GM12801 (cell line): ENCODE measurements around the gene ZNF649.

ENCODE experiments used
- TF ChIP-seq, protein P1 (sequence below): IDR thresholded peaks from one replicate; pipeline ENCODE4 v1.5.1; 2011; ENCODE audit warnings: control low read depth; ENCODE audit not compliant: insufficient read length; ENCODE audit errors: extremely low read depth

ZNF649 gene

DNA sequence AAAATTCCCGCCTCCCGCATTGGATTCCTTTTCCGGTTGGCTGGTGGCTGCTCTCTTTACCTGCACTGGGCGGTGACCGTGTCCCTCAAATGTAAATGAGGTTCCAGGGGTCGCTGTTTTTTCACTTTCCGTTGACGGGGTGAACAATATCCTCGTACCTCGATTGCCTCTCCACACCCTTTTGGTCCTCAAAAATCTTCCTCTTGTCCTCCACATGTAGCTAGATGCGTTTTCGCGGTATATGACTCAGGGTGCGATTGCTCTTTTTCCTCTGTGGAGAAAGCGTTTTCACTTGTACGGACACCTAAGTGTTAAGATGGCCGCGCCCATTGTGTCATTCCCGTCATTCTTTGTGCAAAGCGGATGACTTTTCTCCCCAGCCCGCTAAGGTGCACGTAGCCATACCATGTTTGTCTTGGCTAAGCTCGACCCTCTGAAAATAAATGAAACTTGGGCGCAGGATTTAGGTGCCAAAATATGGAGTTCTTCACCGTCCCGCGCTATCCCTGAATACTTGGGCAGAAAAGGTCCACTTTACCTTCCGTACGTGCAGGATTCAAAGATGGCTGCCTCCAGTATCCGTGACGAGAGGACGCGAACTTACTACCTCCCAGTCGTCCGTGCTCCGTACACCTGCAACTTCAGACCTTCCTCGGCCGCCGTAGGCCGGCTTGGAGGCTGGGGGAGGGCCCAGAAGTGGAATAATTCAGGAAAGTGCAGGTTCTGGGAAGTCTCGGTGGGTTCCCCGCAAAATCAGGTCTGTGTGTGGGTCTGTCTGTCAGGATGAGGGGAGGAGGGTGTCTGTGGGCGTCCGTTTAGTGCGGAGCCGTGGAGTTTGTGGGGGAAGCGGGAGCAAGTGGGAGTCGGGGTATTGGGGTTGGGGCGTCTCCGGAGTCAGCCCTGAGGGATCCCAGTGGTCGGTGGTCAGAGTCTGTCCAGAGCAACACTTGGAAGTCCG, 22.2 kb upstream of the ZNF649 start, which contains the start of gene ZNF613:
ZNF613 (plus strand) TSS at position 689 of the 958 bp plus-strand sequence. CDS start 8,749 bp downstream, outside the sequence.
- TF ChIP-seq, protein P1, sequence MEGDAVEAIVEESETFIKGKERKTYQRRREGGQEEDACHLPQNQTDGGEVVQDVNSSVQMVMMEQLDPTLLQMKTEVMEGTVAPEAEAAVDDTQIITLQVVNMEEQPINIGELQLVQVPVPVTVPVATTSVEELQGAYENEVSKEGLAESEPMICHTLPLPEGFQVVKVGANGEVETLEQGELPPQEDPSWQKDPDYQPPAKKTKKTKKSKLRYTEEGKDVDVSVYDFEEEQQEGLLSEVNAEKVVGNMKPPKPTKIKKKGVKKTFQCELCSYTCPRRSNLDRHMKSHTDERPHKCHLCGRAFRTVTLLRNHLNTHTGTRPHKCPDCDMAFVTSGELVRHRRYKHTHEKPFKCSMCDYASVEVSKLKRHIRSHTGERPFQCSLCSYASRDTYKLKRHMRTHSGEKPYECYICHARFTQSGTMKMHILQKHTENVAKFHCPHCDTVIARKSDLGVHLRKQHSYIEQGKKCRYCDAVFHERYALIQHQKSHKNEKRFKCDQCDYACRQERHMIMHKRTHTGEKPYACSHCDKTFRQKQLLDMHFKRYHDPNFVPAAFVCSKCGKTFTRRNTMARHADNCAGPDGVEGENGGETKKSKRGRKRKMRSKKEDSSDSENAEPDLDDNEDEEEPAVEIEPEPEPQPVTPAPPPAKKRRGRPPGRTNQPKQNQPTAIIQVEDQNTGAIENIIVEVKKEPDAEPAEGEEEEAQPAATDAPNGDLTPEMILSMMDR = no peak

DNA sequence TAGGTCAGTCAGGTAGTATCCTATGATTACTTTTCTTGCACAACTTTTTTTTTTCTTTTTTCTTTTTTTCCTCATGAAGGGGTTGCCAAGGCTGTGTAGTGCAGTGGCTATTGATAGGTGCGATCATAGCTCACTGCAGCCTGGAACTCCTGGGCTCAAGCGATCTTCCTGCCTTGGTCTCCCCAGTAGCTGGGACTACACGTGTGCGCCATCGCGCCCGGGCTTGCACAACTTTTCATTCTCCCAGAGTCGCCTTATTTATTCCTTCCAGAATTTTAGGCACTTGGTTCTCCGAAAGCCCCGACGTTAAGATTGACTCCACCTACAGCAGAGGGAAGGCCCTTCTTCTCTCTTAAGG, 21.6 kb upstream of the ZNF649 start:
- TF ChIP-seq, protein P1 = no peak

DNA sequence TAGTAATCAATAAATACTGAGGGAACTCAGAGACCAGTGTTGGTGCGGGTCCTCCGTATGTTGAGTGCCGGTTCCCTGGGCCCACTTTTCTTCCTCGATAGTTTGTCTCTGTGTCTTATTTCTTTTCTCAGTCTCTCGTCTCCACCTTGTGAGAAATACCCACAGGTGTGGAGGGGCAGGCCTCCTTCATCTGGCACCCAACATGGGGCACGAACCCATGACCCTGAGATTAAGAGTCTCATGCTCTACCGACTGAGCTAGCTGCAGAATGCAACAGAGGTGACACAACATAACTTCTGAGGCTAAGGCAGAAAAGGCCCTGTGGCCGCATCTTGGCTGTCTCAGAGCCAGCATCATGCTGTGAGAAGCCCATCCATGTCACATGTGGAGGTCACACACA, 17.1 kb upstream of the ZNF649 start:
- TF ChIP-seq, protein P1 = no peak

DNA sequence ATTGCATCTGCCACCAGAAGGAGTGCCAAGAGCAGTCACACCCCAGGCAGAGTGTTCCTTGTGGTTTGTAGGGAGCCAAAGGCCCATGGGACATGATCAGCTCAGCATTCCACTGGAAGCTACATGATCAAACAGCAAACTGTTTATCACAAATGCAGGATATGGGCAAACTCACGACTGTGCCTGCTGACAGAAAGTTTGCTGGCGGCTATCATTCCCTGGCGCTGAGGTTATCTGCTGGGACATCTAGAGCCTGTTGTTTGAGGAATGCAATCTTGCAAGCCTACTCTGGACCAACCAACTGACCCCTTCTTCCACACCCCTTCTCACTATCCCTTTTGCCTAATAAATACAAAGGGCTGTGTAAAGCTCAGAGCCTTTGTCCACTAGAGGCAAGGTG, 14.8 kb upstream of the ZNF649 start:
- TF ChIP-seq, protein P1 = no peak

- TF ChIP-seq, protein P1 = no peak
These were observed 11.3 kb upstream of the ZNF649 start for GRCh38 chr19:51916167-51916566.

- TF ChIP-seq, protein P1 = no peak
These were observed 10.6 kb upstream of the ZNF649 start for GRCh38 chr19:51915324-51915867.

GRCh38 chr19:51905206-51905605, 389 bp upstream of the ZNF649 start:
- TF ChIP-seq, protein P1 = no peak
